SKM-1 treated with dmso at 0.1 percent for 144 hours (cell line): Measurements from ENCODE around the gene RPTOR.
"Not testable (repeated sequence)": the region's sequence is repeated elsewhere in the genome, so short reads cannot be mapped to it uniquely, and the experiment has no call there.

Experiments used
- DNase-seq: peaks from one replicate; lab custom pipeline; 2025; ENCODE audit not compliant: unreplicated experiment; lab: John Stamatoyannopoulos, UW

Gene RPTOR

GRCh38 chr17:80614332-80615047 lies 69.9 kb downstream of the RPTOR start:
- no peak for DNase-seq

- no peak for DNase-seq
Observed at GRCh38 chr17:80615376-80615775, 70.7 kb downstream of the RPTOR start.

- DNase-seq: no peak
Observed at GRCh38 chr17:80616705-80617104, 72.1 kb downstream of the RPTOR start.

GRCh38 chr17:80618304-80618703 lies 73.7 kb downstream of the RPTOR start:
- DNase-seq: no peak

- DNase-seq: no peak
Observed at GRCh38 chr17:80619535-80620235, 75.0 kb downstream of the RPTOR start.

- no peak for DNase-seq
Observed at GRCh38 chr17:80621335-80621996, 76.8 kb downstream of the RPTOR start.

- no peak for DNase-seq
Observed at GRCh38 chr17:80621997-80622357, 77.3 kb downstream of the RPTOR start.

GRCh38 chr17:80624864-80625263 lies 80.2 kb downstream of the RPTOR start:
- no peak for DNase-seq

- DNase-seq: no peak
Observed at GRCh38 chr17:80625627-80626026, 81.0 kb downstream of the RPTOR start.

- DNase-seq: not testable (repeated sequence)
Observed at GRCh38 chr17:80628881-80629280, 84.2 kb downstream of the RPTOR start.

GRCh38 chr17:80629298-80630028 lies 84.8 kb downstream of the RPTOR start:
- no peak for DNase-seq

GRCh38 chr17:80630560-80631120 lies 86.0 kb downstream of the RPTOR start:
- no peak for DNase-seq

GRCh38 chr17:80631142-80632045 lies 86.8 kb downstream of the RPTOR start:
- DNase-seq: no peak

- DNase-seq: no peak
Observed at GRCh38 chr17:80632046-80632581, 87.5 kb downstream of the RPTOR start.

- DNase-seq: no peak
Observed at GRCh38 chr17:80633207-80633606, 88.6 kb downstream of the RPTOR start.

- DNase-seq: no peak
Observed at GRCh38 chr17:80633994-80634566, 89.4 kb downstream of the RPTOR start.

GRCh38 chr17:80636361-80637018 lies 91.9 kb downstream of the RPTOR start:
- no peak for DNase-seq

GRCh38 chr17:80637048-80637781 lies 92.6 kb downstream of the RPTOR start:
- DNase-seq: no peak
